HUDEP-2 (cell line): ENCODE results near the gene L3HYPDH.
"Not testable (repeated sequence)": the region's sequence is repeated elsewhere in the genome, so short reads cannot be mapped to it uniquely, and the experiment has no call there.

Experiments
- DNase-seq, 76 experiments: peaks; one replicate each; lab custom pipeline; 2025; ENCODE audit not compliant: unreplicated experiment in 76 of 76; lab: John Stamatoyannopoulos, UW

Gene L3HYPDH

GRCh38 chr14:59480166-59480565, 4.0 kb downstream of the L3HYPDH start:
- no peak for DNase-seq

- DNase-seq, result no peak
Measured at GRCh38 chr14:59478540-59478939, 5.7 kb downstream of the L3HYPDH start.

GRCh38 chr14:59475709-59476108, 8.5 kb downstream of the L3HYPDH start:
- no peak for DNase-seq

DNA sequence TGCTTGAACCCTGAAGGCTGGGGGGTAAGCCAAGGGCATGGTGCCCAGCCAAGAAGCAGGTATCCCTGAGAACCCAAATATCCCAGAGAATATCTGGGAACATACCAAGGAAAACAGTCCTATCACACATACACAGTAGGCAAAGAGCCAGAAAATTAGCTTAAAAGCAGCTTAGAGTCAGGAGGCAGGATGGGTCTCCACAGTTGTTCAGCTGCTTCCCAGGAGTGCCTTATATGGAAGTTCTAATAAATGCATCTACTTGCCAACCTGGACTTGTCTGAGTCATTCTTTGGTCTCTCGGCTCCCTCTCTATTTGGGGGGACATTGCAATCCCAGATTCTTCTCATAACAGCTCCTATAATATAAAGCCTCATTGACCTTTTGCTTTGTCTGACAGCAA, 10.0 kb downstream of the L3HYPDH start:
- no peak for DNase-seq

DNA sequence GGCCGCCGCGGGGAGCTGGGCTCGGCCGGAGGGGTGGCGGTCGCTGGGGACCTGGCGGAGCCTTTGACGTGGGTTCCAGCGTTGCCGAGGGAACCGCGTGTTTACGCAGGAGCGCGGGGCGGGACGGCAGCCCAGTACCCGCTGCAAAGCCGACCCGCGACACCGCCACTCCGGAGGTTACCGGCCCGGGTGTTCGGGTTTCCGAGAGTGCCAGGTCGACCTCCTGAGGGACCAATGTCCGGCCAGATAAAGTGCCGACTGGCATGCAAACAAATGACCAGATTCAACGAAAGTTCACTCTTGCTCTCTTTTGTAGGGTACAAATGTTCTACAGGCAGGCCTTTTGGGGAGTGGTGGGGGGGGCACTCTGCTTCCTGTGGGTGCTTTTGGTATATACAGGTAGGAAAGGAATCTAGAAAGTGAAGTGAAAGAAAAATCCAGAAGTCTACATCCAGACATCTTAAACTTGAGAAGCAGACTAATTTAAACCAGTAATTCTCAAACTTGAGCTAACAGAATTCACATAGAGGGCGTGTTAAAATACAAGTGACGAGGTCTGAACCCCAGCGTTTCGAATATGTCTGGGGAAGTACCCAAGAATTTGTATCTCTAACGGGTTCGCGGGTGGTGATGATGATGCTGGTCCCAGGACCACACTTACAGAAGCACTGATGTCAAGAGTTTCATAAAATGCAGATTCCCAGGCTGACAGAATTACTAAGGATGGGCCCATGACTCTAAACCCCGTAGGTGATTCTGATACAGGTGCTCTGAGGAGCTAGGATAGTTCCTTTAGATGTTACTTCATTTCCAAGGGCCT, 18.7 kb downstream of the L3HYPDH start, which contains the start of gene GPR135:
Gene GPR135, minus strand, starts transcription at position 65 of the 820 bp plus-strand sequence. CDS start 154 bp downstream, outside the sequence.
- peak in 2 of 76 experiments; percentile 11 to 31 for DNase-seq

DNA sequence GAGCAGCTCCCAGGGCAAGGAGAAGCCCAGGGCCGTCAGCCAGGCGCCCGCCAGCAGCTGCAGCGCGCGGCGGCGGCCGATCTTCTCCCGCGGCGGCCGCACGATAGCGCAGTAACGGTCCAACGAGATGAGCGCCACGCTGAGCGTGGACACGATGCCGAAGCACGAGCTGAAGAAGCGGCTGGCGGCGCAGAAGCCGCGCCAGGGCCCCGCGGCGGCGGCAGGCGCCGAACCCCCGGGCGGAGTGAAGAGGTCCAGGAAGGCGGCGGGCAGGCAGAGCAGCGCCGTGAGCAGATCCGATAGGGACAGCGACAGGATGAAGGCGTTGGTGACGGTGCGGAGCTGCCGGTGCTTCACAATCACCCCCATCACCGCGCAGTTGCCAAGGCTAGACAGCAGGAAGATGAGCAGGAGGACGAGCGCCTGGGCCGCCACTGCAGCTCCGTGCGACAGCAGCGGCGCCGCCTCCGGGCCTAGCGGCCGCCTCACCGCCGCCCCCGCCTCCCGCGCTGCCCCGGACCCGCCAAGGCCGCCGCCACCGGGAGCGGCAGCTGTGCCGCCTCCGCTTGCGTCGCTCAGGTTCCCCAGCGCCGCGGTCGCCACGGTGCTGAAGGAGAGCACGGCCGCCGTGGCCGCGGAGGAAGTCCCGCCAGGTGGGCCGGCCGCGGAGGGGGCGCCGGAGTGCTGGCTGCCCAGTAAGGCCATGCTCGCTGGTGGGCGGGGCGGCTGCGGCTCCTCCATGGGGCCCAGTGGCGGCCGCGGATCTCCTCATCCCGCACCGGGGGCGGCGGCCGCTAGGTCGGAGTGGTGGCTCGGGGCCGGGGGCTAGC, 19.5 kb downstream of the L3HYPDH start:
- DNase-seq, result peak in 34 of 76 experiments; percentile 5 to 50 (median 24)

DNA sequence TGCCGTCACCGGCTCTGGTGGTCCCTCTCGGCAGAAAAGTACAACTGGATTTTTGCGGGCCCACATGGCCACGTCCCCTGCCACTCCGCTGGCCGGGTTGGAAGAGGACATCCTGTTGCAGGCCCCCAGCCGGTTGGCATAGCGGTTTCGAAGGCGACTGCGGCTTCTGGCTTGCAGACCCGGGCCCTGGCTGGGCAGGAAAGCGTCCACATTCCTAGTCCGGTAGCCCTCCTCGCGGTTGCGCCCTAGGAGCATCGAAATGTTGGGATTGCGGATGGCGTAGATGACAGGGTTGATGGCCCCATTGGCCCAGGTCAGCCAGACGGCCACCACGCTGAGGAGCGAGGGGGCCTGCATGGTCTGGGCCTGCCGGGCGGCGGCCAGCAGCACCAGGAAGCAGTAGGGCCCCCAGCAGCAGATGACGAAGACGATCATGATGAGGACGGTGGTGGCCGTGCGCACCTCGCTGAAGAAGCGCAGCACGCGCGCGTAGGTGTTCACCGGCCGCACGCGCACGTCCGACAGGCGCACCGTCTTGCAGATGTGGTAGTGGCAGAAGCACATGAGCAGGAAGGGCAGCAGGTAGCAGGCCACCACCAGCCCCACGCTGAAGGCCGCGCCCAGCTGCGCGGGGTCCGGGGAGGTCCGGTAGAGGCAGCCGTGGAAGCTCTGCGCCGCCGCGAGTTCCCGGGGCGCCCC, 20.3 kb downstream of the L3HYPDH start:
- peak in 2 of 76 experiments; percentile 7 to 34 for DNase-seq

- no peak for DNase-seq
Measured at GRCh38 chr14:59461891-59462290, 22.3 kb downstream of the L3HYPDH start.

- no peak for DNase-seq
Measured at GRCh38 chr14:59460378-59460777, 23.8 kb downstream of the L3HYPDH start.

- DNase-seq, result no peak
Measured at GRCh38 chr14:59458486-59458885, 25.7 kb downstream of the L3HYPDH start.

DNA sequence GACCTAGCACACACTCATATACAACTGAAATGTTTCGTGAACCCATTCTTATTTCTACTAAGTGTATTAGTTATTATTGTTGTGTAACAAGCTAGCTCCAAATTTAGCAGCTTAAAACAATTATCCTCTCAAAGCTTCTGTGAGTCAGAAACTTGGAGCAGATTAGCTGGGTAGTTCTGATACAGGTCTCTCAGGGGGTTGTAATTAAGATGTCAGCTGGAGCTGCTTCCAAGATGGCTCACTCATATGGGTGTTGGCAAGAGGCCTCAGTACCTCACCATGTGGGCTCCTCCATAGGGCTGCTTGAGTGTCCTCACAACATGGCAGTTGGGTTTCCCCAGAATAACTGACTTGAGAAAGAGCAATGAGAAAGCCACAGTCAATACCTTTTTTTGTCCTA, 28.8 kb downstream of the L3HYPDH start:
- no peak for DNase-seq

DNA sequence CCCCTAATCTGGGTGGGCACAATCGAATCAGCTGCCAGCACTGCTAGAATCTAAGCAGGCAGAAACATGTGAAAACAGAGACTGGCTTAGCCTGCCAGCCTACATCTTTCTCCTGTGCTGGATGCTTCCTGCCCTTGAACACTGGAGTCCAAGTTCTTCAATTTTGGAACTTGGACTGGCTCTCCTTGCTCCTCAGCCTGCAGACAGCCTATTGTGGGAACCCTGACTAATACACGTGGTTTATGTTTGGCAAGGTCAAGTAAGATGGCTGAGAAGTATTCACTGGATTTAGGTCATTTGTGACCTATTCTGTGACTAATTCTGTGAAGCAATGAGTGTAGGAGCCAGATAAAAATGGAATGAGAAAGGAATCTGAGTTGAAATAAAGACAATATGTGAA, 30.1 kb downstream of the L3HYPDH start:
- DNase-seq, result no peak

DNA sequence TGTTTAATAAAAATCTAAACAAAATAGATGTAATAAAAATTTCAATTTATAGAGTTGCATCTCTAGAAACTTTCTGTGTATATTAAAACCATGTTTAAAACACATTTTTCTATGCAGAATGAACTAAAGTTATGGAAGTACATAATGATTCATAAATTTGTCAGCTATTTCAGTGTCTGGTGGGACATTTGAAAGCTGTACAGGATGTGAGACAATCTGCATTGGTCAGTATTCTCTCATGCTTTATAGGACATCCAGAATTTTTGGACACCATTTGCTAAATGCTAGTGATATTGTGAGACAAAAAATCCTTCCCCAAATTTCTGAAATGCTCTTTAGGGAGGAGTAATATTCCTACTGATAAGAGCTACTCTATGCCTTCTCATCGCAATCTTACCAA, 32.4 kb downstream of the L3HYPDH start:
- DNase-seq, result no peak

GRCh38 chr14:59450716-59451115, 33.5 kb downstream of the L3HYPDH start:
- no peak for DNase-seq

- not testable (repeated sequence) for DNase-seq
Measured at GRCh38 chr14:59448673-59449072, 35.5 kb downstream of the L3HYPDH start.

GRCh38 chr14:59439256-59439965, 44.8 kb downstream of the L3HYPDH start:
- no peak for DNase-seq

- no peak for DNase-seq
Measured at GRCh38 chr14:59438195-59438647, 46.0 kb downstream of the L3HYPDH start.

DNA sequence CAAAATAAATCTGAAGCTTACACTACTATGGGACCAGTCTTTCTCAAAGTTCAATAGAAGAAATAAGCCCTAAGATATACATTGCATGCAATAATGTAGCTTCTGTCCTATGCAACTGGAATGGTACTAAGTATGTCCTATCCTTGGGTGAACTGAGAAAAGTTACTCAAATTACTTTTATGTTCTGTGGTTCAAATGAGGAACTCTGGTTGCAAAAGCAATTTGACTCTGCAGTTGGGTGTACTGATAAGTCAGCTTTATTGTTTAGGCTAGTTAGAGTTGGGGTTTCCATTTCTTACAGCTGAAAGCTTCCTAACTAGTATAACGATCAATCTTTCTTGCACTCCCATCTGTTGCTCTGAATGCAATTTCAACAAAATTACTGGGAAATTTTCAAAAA, 48.2 kb downstream of the L3HYPDH start:
- no peak for DNase-seq

DNA sequence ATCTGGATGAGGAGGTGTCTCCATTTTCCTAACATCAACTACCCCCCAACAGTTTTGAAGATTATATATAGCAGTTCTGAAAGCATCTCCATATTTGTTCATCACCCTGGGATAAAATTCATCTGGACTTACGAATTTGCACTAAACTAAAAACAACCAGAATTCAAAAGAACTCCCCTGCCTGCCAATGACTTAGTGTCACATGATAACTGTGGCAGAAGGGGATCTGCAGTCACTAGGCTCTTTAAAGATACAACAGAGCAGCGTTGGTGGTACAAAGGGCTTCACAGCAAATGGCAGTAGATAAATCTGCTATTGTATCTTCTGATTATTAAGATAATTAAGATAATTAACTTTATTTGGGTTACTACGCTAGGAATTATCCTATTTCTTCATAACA, 49.1 kb downstream of the L3HYPDH start:
- no peak for DNase-seq

- DNase-seq, result no peak
Measured at GRCh38 chr14:59429790-59430189, 54.4 kb downstream of the L3HYPDH start.
